ENCODE results near the gene CMSS1. TPM values are rescaled to one million over a fixed set of nuclear protein-coding genes. Genes with fewer than 3 reads are reported as not detected.

Gene CMSS1
- total RNA-seq, 1 donor from 2014 or later: 9.2 TPM

GRCh38 chr3:99948467-99949089 lies 130.9 kb downstream of the CMSS1 start:
- peaks cover 15 to 44% of the 10 kb centered on the region in 2 donors for H3K4me1 ChIP-seq
- TF ChIP-seq CTCF (IDR thresholded peaks at IDR 0.05): no peak
- no peaks in the 10 kb centered on the region for H3K9me3 ChIP-seq
- intact Hi-C loops (cut with DNase I): no loop called here
- H3K27me3 ChIP-seq: no peaks in the 10 kb centered on the region
- no peak overlapping the region for H3K4me3 ChIP-seq
- no peak for DNase-seq (ENCODE audit: low spot score in 2 of 2)
- H3K27ac ChIP-seq: peak overlapping the region; percentile 55 to 70
- H3K36me3 ChIP-seq: no peaks in the 10 kb centered on the region

GRCh38 chr3:99949956-99950670 lies 132.5 kb downstream of the CMSS1 start:
- intact Hi-C loops (cut with DNase I): loop anchor here (5.0 kb wide), 1 partner anchor 207 kb away; no protein-coding TSS in a partner anchor
- H3K27ac ChIP-seq: peak overlapping the region; percentile 55 to 70
- no peak for DNase-seq (ENCODE audit: low spot score in 2 of 2)
- no peaks in the 10 kb centered on the region for H3K36me3 ChIP-seq
- no peak for TF ChIP-seq CTCF (IDR thresholded peaks at IDR 0.05)
- H3K9me3 ChIP-seq: no peaks in the 10 kb centered on the region
- no peaks in the 10 kb centered on the region for H3K27me3 ChIP-seq
- H3K4me3 ChIP-seq: no peak overlapping the region
- H3K4me1 ChIP-seq: peaks cover 9 to 33% of the 10 kb centered on the region in 2 donors

GRCh38 chr3:99950921-99951320 lies 133.3 kb downstream of the CMSS1 start:
- Histone ChIP-seq H3K9me3 (no peaks in the 10 kb centered on the region), H3K4me3 (no peak overlapping the region), H3K27me3 (no peaks in the 10 kb centered on the region), H3K27ac (peak overlapping the region; percentile 55 to 70), H3K36me3 (no peaks in the 10 kb centered on the region), H3K4me1 (peaks cover under 1 to 25% of the 10 kb centered on the region in 2 donors)
- intact Hi-C loops (cut with DNase I): loop anchor here (5.0 kb wide), 1 partner anchor 206 kb away; no protein-coding TSS in a partner anchor
- TF ChIP-seq CTCF (IDR thresholded peaks at IDR 0.05): no peak
- DNase-seq (ENCODE audit: low spot score in 2 of 2): no peak

- no peaks in the 10 kb centered on the region for H3K9me3 ChIP-seq
- no peaks in the 10 kb centered on the region for H3K27me3 ChIP-seq
- H3K27ac ChIP-seq: peak overlapping the region; percentile 55 to 70
- intact Hi-C loops (cut with DNase I): loop anchor here (5.0 kb wide), 1 partner anchor 206 kb away; no protein-coding TSS in a partner anchor
- H3K36me3 ChIP-seq: no peaks in the 10 kb centered on the region
- no peak for TF ChIP-seq CTCF (IDR thresholded peaks at IDR 0.05)
- H3K4me1 ChIP-seq: peaks cover 0 to 18% of the 10 kb centered on the region in 2 donors
- no peak for DNase-seq (ENCODE audit: low spot score in 2 of 2)
- no peak overlapping the region for H3K4me3 ChIP-seq
Observed at GRCh38 chr3:99951701-99952100, 134.0 kb downstream of the CMSS1 start.

- H3K9me3 ChIP-seq: no peaks in the 10 kb centered on the region
Observed at GRCh38 chr3:99952306-99952705, 134.6 kb downstream of the CMSS1 start.

More at GRCh38 chr3:99952306-99952705, 134.6 kb downstream of the CMSS1 start:
- no peaks in the 10 kb centered on the region for H3K36me3 ChIP-seq
- intact Hi-C loops (cut with DNase I): loop anchor here (5.0 kb wide), 1 partner anchor 205 kb away; no protein-coding TSS in a partner anchor
- no peak overlapping the region for H3K4me3 ChIP-seq
- DNase-seq (ENCODE audit: low spot score in 2 of 2): no peak
- TF ChIP-seq CTCF (IDR thresholded peaks at IDR 0.05): no peak
- H3K27ac ChIP-seq: peak overlapping the region in 1 of 2 donors; percentile 7
- peaks cover 3 to 20% of the 10 kb centered on the region in 2 donors for H3K4me1 ChIP-seq
- H3K27me3 ChIP-seq: no peaks in the 10 kb centered on the region

Data from ascending aorta (tissue), 2 donors.